IMR-90 (cell line): Measurements from ENCODE around the gene SLC2A1. TPM values are rescaled to one million over a fixed set of nuclear protein-coding genes. Genes with fewer than 3 reads are reported as not detected.

Source experiments
- ATAC-seq: fragments of 200-7000 bp; cut with Tn5 transposase; 2 replicates; pipeline ENCODE4 v1.9.1; 2020; ENCODE audit warnings: low read depth, mild to moderate bottlenecking, moderate library complexity
- BruUV-seq: library from RNA; stranded (reverse); fragments of 400-500 nt; replicated peaks from 2 replicates; lab custom pipeline; 2021; lab: Mats Ljungman, UMichigan
- CTCF ChIA-PET: fragments of 300-600 bp; formaldehyde crosslinking; extraction: SDS; loops from one replicate; lab custom pipeline; 2021; ENCODE audit warnings: antibody characterized with exemption; lab: Yijun Ruan, JAX
- POLR2A ChIA-PET: fragments of 300-600 bp; sonication (Branson Sonifier 250); formaldehyde crosslinking; loops from one replicate; lab custom pipeline; 2022; ENCODE audit warnings: antibody characterized with exemption; ENCODE audit not compliant: unreplicated experiment; lab: Charles Lee
- DNase-seq: peaks from one replicate; pipeline ENCODE4 v3.0.0; 2013
- H2AFZ ChIP-seq: replicated peaks from 2 replicates; pipeline ENCODE3; 2013; ENCODE audit warnings: low read length, mild to moderate bottlenecking; ENCODE audit not compliant: poor library complexity
- H2AK5ac ChIP-seq: 2 replicates; pipeline ENCODE4 v1.6.1; 2013; ENCODE audit warnings: low read depth, low read length, inconsistent platforms
- H2AK9ac ChIP-seq: replicated peaks from 2 replicates; pipeline ENCODE3; 2013; ENCODE audit warnings: mild to moderate bottlenecking, low read depth, low read length, moderate library complexity; ENCODE audit not compliant: poor library complexity
- H2BK120ac ChIP-seq: 2 replicates; pipeline ENCODE4 v1.6.1; 2013; ENCODE audit warnings: low read depth, low read length, inconsistent platforms
- H2BK15ac ChIP-seq: 3 replicates; pipeline ENCODE4 v1.6.1; 2013; ENCODE audit warnings: low read depth, low read length, inconsistent platforms
- H2BK20ac ChIP-seq: 2 replicates; pipeline ENCODE4 v1.6.1; 2013; ENCODE audit warnings: low read depth, mild to moderate bottlenecking, inconsistent platforms, low read length, moderate library complexity
- H2BK5ac ChIP-seq: 2 replicates; pipeline ENCODE4 v1.6.1; 2013; ENCODE audit warnings: mild to moderate bottlenecking, low read depth, low read length, inconsistent platforms; ENCODE audit not compliant: poor library complexity, severe bottlenecking
- H3K14ac ChIP-seq: replicated peaks from 2 replicates; pipeline ENCODE4 v1.6.1; 2013; ENCODE audit warnings: low read depth, low read length, inconsistent platforms
- H3K18ac ChIP-seq: 2 replicates; pipeline ENCODE4 v1.6.1; 2013; ENCODE audit warnings: low read depth, low read length, control low read depth
- H3K23ac ChIP-seq: 2 replicates; pipeline ENCODE4 v1.6.1; 2013; ENCODE audit warnings: low read depth, low read length, inconsistent platforms
- H3K27ac ChIP-seq: 2 replicates; pipeline ENCODE4 v1.5.1; 2013; ENCODE audit warnings: mild to moderate bottlenecking, control low read depth, low read length; ENCODE audit not compliant: insufficient read depth
- H3K27me3 ChIP-seq: 2 replicates; pipeline ENCODE4 v1.6.1; 2013; ENCODE audit warnings: low read length; ENCODE audit not compliant: control insufficient read depth, insufficient read depth
- H3K36me3 ChIP-seq: 2 replicates; pipeline ENCODE4 v1.6.1; 2013; ENCODE audit warnings: low read length, mixed read lengths; ENCODE audit not compliant: control insufficient read depth, insufficient read depth
- H3K4ac ChIP-seq: 2 replicates; pipeline ENCODE4 v1.6.1; 2013; ENCODE audit warnings: low read depth, low read length, inconsistent platforms
- H3K4me1 ChIP-seq: 2 replicates; pipeline ENCODE4 v1.6.1; 2013; ENCODE audit warnings: low read length, mixed read lengths; ENCODE audit not compliant: control insufficient read depth, insufficient read depth
- H3K4me2 ChIP-seq: 2 replicates; pipeline ENCODE4 v1.6.1; 2013; ENCODE audit warnings: low read depth, mild to moderate bottlenecking, control low read depth, low read length, moderate library complexity
- H3K4me3 ChIP-seq: 2 replicates; pipeline ENCODE4 v1.5.1; 2013; ENCODE audit warnings: low read depth, mild to moderate bottlenecking, control low read depth, low read length, moderate library complexity; ENCODE audit not compliant: insufficient read depth
- H3K56ac ChIP-seq: 2 replicates; pipeline ENCODE4 v1.6.1; 2013; ENCODE audit warnings: low read length, inconsistent platforms; ENCODE audit not compliant: insufficient read depth; ENCODE audit errors: extremely low read depth
- H3K79me1 ChIP-seq, 2 experiments: 2 replicates each; pipeline ENCODE4 v1.6.1; 2013; ENCODE audit warnings: low read length in 2 of 2, inconsistent platforms in 1 of 2, low read depth in 1 of 2
- H3K9ac ChIP-seq: 2 replicates; pipeline ENCODE4 v1.6.1; 2013; ENCODE audit warnings: low read depth, low read length, control low read depth
- H3K9me1 ChIP-seq: 2 replicates; pipeline ENCODE4 v1.6.1; 2013; ENCODE audit warnings: low read length, inconsistent platforms; ENCODE audit not compliant: insufficient read depth
- H3K9me3 ChIP-seq: 2 replicates; pipeline ENCODE4 v1.6.1; 2013; ENCODE audit warnings: low read length; ENCODE audit not compliant: control insufficient read depth, insufficient read depth
- H4K20me1 ChIP-seq: 2 replicates; pipeline ENCODE4 v1.6.1; 2013; ENCODE audit warnings: low read length, inconsistent platforms; ENCODE audit not compliant: insufficient read depth
- H4K5ac ChIP-seq: 2 replicates; pipeline ENCODE4 v1.6.1; 2013; ENCODE audit warnings: mild to moderate bottlenecking, low read depth, low read length, control low read depth
- H4K8ac ChIP-seq, 2 experiments: 2 replicates each; pipeline ENCODE4 v1.6.1; 2013; ENCODE audit warnings: low read depth in 2 of 2, low read length in 2 of 2, control low read depth in 1 of 2, inconsistent platforms in 1 of 2
- H4K91ac ChIP-seq: 2 replicates; pipeline ENCODE4 v1.6.1; 2013; ENCODE audit warnings: low read depth, low read length, inconsistent platforms; ENCODE audit not compliant: insufficient read depth
- CEBPB ChIP-seq: IDR thresholded peaks from 2 replicates; pipeline ENCODE4 v1.6.1; 2012; ENCODE audit warnings: low read depth, low read length, improper control_type of control experiment
- CTCF ChIP-seq: conservative IDR thresholded peaks from 2 replicates; pipeline ENCODE4 v1.5.1; 2012; ENCODE audit warnings: mild to moderate bottlenecking, low read depth, low read length, improper control_type of control experiment
- FOS ChIP-seq: fragments of 150-350 bp; IDR thresholded peaks from 2 replicates; pipeline ENCODE4 v1.6.1; 2016; ENCODE audit warnings: low read depth, low read length
- MAFK ChIP-seq: IDR thresholded peaks from 2 replicates; pipeline ENCODE4 v1.6.1; 2012; ENCODE audit warnings: low read depth, low read length, improper control_type of control experiment
- NFE2L2 ChIP-seq: fragments of 150-350 bp; IDR thresholded peaks from 2 replicates; pipeline ENCODE4 v1.6.1; 2016; ENCODE audit warnings: low read depth, mild to moderate bottlenecking, low read length
- POLR2A ChIP-seq: IDR thresholded peaks from 2 replicates; pipeline ENCODE4 v1.6.1; 2012; ENCODE audit warnings: mild to moderate bottlenecking, low read depth, low read length
- WGBS, 2 experiments: methylation state at CpG; one replicate each; pipeline versions ENCODE4 v1.1.5 to v1.1.7; 2013; ENCODE audit warnings: missing lambda C conversion rate in 2 of 2; ENCODE audit not compliant: insufficient read length in 1 of 2; ENCODE audit errors: extremely low coverage in 2 of 2; 5-methylcytosine and 5-hydroxymethylcytosine counted together
- dilution Hi-C: fragments of 300-500 bp; cut with HindIII; formaldehyde crosslinking; loops from one replicate; pipeline ENCODE4 v1.14.3; 2018; ENCODE audit warnings: low sequenced_read_pairs; ENCODE audit not compliant: unreplicated experiment
- in situ Hi-C: fragments of 300-500 bp; cut with MboI; formaldehyde crosslinking; loops from 3 replicates; pipeline ENCODE4 v1.14.3; 2019; ENCODE audit warnings: low sequenced_read_pairs, inconsistent platforms, mixed read lengths
- intact Hi-C: fragments of 100-400 bp; cut with micrococcal nuclease; formaldehyde crosslinking; loops from 2 replicates; pipeline ENCODE4 v1.10.0; 2022
- polyA plus RNA-seq, 3 experiments: library from polyadenylated mRNA; depleted of rRNA; stranded (reverse); fragments of >200 nt; gene quantifications; 2 replicates each; pipeline ENCODE4 v1.2.3, GENCODE V29; 2012; ENCODE audit warnings: low replicate concordance in 1 of 3
- total RNA-seq: library from RNA; depleted of rRNA; stranded (reverse); fragments of >200 nt; gene quantifications from 2 replicates; pipeline ENCODE4 v1.2.3, GENCODE V29; 2012

SLC2A1 gene
- total and polyA plus RNA-seq, 2 of the 4 experiments (the other 2 are of a cell fraction) = 200 to 395 TPM

DNA sequence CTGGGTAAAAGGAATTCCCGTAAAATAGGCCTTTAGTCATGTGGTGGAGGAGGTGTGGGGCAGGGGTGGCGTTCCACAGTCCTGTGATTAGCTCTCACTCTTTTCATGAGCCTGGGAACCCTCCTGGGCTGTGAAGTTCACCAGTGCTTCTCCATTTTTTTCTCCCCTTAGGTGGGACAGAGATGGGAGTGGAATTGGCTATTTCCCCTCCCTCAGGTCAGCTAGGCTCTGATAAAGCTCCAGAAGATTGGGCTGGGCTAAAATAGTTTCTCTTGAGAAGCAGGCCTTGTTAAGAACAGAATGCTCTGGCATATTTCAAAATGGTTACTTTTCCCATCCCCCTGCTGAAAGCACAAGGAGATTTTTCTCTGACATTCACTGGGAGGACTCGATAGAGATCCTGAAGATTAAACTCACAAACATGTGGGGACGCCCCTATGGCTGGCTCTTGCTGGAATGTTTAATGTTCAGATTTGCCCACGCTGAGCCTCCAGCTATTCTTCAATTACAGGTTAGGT lies 33.4 kb upstream of the SLC2A1 start:
- Histone ChIP-seq H2BK15ac (no peak overlapping the region), H3K4me1 (no peaks in the 10 kb centered on the region), H3K4me2 (no peak overlapping the region), H3K27ac (no peak overlapping the region), H3K56ac (no peak overlapping the region), H2AFZ (no peak overlapping the region), H4K8ac (no peak overlapping the region), H3K9me1 (no peaks in the 10 kb centered on the region), H3K18ac (no peak overlapping the region), H4K5ac (no peak overlapping the region), H4K91ac (no peak overlapping the region), H2AK9ac (no peak overlapping the region), H3K36me3 (no peaks in the 10 kb centered on the region), H3K4me3 (no peak overlapping the region), H3K27me3 (no peaks in the 10 kb centered on the region), H2BK20ac (no peak overlapping the region), H2BK5ac (no peak overlapping the region), H4K20me1 (no peaks in the 10 kb centered on the region), H3K23ac (no peak overlapping the region), H3K9me3 (no peaks in the 10 kb centered on the region), H2BK120ac (no peak overlapping the region), H3K14ac (no peak overlapping the region), H3K79me1 (no peaks in the 10 kb centered on the region), H2AK5ac (no peak overlapping the region), H3K9ac (no peak overlapping the region), H3K4ac (no peak overlapping the region)
- intact Hi-C loops (no loop called here), dilution Hi-C loops (no loop called here), in situ Hi-C loops (no loop called here)
- POLR2A ChIA-PET = no interaction called here
- DNase-seq (no peak), ATAC-seq (no peak)
- whole genome bisulfite sequencing, 2 experiments = no CpG with 5 or more reads among the region's 5 CpGs
- no peak for TF ChIP-seq MAFK
- TF ChIP-seq NFE2L2 = no peak
- TF ChIP-seq CTCF = no peak
- no peak for TF ChIP-seq CEBPB
- TF ChIP-seq POLR2A = no peak
- TF ChIP-seq FOS = no peak
- no TSS peak for BruUV-seq
- CTCF ChIA-PET = no interaction called here
